Measurements from ENCODE around the gene NFE2L2. TPM values are rescaled to one million over a fixed set of nuclear protein-coding genes. Genes with fewer than 3 reads are reported as not detected.
"Not testable (repeated sequence)": the region's sequence is repeated elsewhere in the genome, so short reads cannot be mapped to it uniquely, and the experiment has no call there.

NFE2L2 gene
- total and polyA plus RNA-seq, 2 experiments from 2014 or later: 77.4 to 123 TPM

- Histone ChIP-seq H3K9ac (no peak overlapping the region), H3K36me3 (ENCODE audit: low read depth) (no peaks in the 10 kb centered on the region), H4K20me1 (ENCODE audit: insufficient read depth) (no peaks in the 10 kb centered on the region), H3K4me3 (no peak overlapping the region), H3K9me3 (ENCODE audit: low read depth) (no peaks in the 10 kb centered on the region), H2AFZ (no peak overlapping the region), H3F3A (ENCODE audit: insufficient read depth) (peaks cover 12% of the 10 kb centered on the region), H3K4me1 (ENCODE audit: insufficient read depth) (peaks cover 13% of the 10 kb centered on the region), H3K4me2 (ENCODE audit: unreplicated experiment) (no peak overlapping the region), H3K79me2 (ENCODE audit: insufficient read depth) (peaks cover 12% of the 10 kb centered on the region), H3K9me2 (ENCODE audit: insufficient read depth) (no peaks in the 10 kb centered on the region), H3K27me3 (replicated peaks; ENCODE audit: insufficient read depth) (no peaks in the 10 kb centered on the region), H3K27ac (no peak overlapping the region)
- TF ChIP-seq EZH2 (IDR thresholded peaks at IDR 0.05; ENCODE audit: insufficient read depth, poor library complexity, severe bottlenecking) (no peak), EZH2phosphoT487 (IDR thresholded peaks at IDR 0.05; ENCODE audit: insufficient read depth, low read depth) (no peak)
- WGBS, 2 experiments (ENCODE audit: low coverage in 1 of 2, low lambda C conversion rate in 2 of 2, missing lambda C conversion rate in 2 of 2): 81 to 83% methylated on average over 2 of the region's 2 CpGs
- DNase-seq: no peak
- in situ Hi-C loops (cut with MboI): no loop called here
Measured at GRCh38 chr2:177207101-177207500, 57.4 kb downstream of the NFE2L2 start.

- in situ Hi-C loops (cut with MboI): no loop called here
- no peaks in the 10 kb centered on the region for H3F3A ChIP-seq (ENCODE audit: insufficient read depth)
- no peak for DNase-seq
Measured at GRCh38 chr2:177204417-177204816, 60.1 kb downstream of the NFE2L2 start.

GRCh38 chr2:177201919-177202346 is 62.6 kb downstream of the NFE2L2 start:
- no peaks in the 10 kb centered on the region for H3K36me3 ChIP-seq (ENCODE audit: low read depth)
- no peaks in the 10 kb centered on the region for H3F3A ChIP-seq (ENCODE audit: insufficient read depth)
- H3K79me2 ChIP-seq (ENCODE audit: insufficient read depth): no peaks in the 10 kb centered on the region
- H3K27ac ChIP-seq: no peak overlapping the region
- no peaks in the 10 kb centered on the region for H3K27me3 ChIP-seq (replicated peaks; ENCODE audit: insufficient read depth)
- no peaks in the 10 kb centered on the region for H3K9me3 ChIP-seq (ENCODE audit: low read depth)
- no peak overlapping the region for H3K9ac ChIP-seq
- H2AFZ ChIP-seq: no peak overlapping the region
- TF ChIP-seq EZH2phosphoT487 (IDR thresholded peaks at IDR 0.05; ENCODE audit: insufficient read depth, low read depth) (no peak), EZH2 (IDR thresholded peaks at IDR 0.05; ENCODE audit: insufficient read depth, poor library complexity, severe bottlenecking) (no peak)
- H3K9me2 ChIP-seq (ENCODE audit: insufficient read depth): no peaks in the 10 kb centered on the region
- no peak for DNase-seq
- no peak overlapping the region for H3K4me2 ChIP-seq (ENCODE audit: unreplicated experiment)
- no peak overlapping the region for H3K4me3 ChIP-seq
- WGBS, 2 experiments (ENCODE audit: low coverage in 1 of 2, low lambda C conversion rate in 2 of 2, missing lambda C conversion rate in 2 of 2): 51 to 60% methylated on average over 3 of the region's 3 CpGs
- in situ Hi-C loops (cut with MboI): no loop called here
- H3K4me1 ChIP-seq (ENCODE audit: insufficient read depth): no peaks in the 10 kb centered on the region
- no peaks in the 10 kb centered on the region for H4K20me1 ChIP-seq (ENCODE audit: insufficient read depth)

More at GRCh38 chr2:177204417-177204816, 60.1 kb downstream of the NFE2L2 start:
- Histone ChIP-seq H3K4me3 (no peak overlapping the region), H3K27ac (no peak overlapping the region), H3K79me2 (ENCODE audit: insufficient read depth) (no peaks in the 10 kb centered on the region), H3K36me3 (ENCODE audit: low read depth) (no peaks in the 10 kb centered on the region), H2AFZ (no peak overlapping the region), H4K20me1 (ENCODE audit: insufficient read depth) (no peaks in the 10 kb centered on the region), H3K9me2 (ENCODE audit: insufficient read depth) (no peaks in the 10 kb centered on the region), H3K4me1 (ENCODE audit: insufficient read depth) (no peaks in the 10 kb centered on the region), H3K9ac (no peak overlapping the region), H3K27me3 (replicated peaks; ENCODE audit: insufficient read depth) (no peaks in the 10 kb centered on the region), H3K4me2 (ENCODE audit: unreplicated experiment) (no peak overlapping the region), H3K9me3 (ENCODE audit: low read depth) (no peaks in the 10 kb centered on the region)
- 67 to 73% methylated on average over 3 of the region's 3 CpGs for WGBS, 2 experiments (ENCODE audit: low coverage in 1 of 2, low lambda C conversion rate in 2 of 2, missing lambda C conversion rate in 2 of 2)
- no peak for TF ChIP-seq EZH2phosphoT487 (IDR thresholded peaks at IDR 0.05; ENCODE audit: insufficient read depth, low read depth)
- no peak for TF ChIP-seq EZH2 (IDR thresholded peaks at IDR 0.05; ENCODE audit: insufficient read depth, poor library complexity, severe bottlenecking)

- DNase-seq; H2AFZ ChIP-seq; H3K36me3 ChIP-seq (ENCODE audit: low read depth); H3K4me1 ChIP-seq (ENCODE audit: insufficient read depth); H3K4me2 ChIP-seq (ENCODE audit: unreplicated experiment); H3F3A ChIP-seq (ENCODE audit: insufficient read depth); H3K9me3 ChIP-seq (ENCODE audit: low read depth); H3K27me3 ChIP-seq (replicated peaks; ENCODE audit: insufficient read depth); H3K27ac ChIP-seq; H3K9me2 ChIP-seq (ENCODE audit: insufficient read depth); H3K79me2 ChIP-seq (ENCODE audit: insufficient read depth); H3K9ac ChIP-seq; in situ Hi-C loops (cut with MboI); H4K20me1 ChIP-seq (ENCODE audit: insufficient read depth); H3K4me3 ChIP-seq: not testable (repeated sequence)
- WGBS, 2 experiments (ENCODE audit: low coverage in 1 of 2, low lambda C conversion rate in 2 of 2, missing lambda C conversion rate in 2 of 2): 93 to 94% methylated on average over 7 of the region's 7 CpGs
Measured at GRCh38 chr2:177200419-177200818, 64.1 kb downstream of the NFE2L2 start.

- no peak for DNase-seq
- H3K9me2 ChIP-seq (ENCODE audit: insufficient read depth): no peaks in the 10 kb centered on the region
- no peak for TF ChIP-seq EZH2phosphoT487 (IDR thresholded peaks at IDR 0.05; ENCODE audit: insufficient read depth, low read depth)
- TF ChIP-seq EZH2 (IDR thresholded peaks at IDR 0.05; ENCODE audit: insufficient read depth, poor library complexity, severe bottlenecking): no peak
- no peaks in the 10 kb centered on the region for H3K9me3 ChIP-seq (ENCODE audit: low read depth)
- no peak overlapping the region for H3K27ac ChIP-seq
- no peaks in the 10 kb centered on the region for H3K36me3 ChIP-seq (ENCODE audit: low read depth)
- no peak overlapping the region for H2AFZ ChIP-seq
- H3K9ac ChIP-seq: no peak overlapping the region
- H3K4me2 ChIP-seq (ENCODE audit: unreplicated experiment): no peak overlapping the region
- WGBS, 2 experiments (ENCODE audit: low coverage in 1 of 2, low lambda C conversion rate in 2 of 2, missing lambda C conversion rate in 2 of 2): 38 to 52% methylated on average over 1 of the region's 1 CpG
- H3K79me2 ChIP-seq (ENCODE audit: insufficient read depth): no peaks in the 10 kb centered on the region
- in situ Hi-C loops (cut with MboI): no loop called here
- H3K4me1 ChIP-seq (ENCODE audit: insufficient read depth): no peaks in the 10 kb centered on the region
- H3K4me3 ChIP-seq: no peak overlapping the region
- no peaks in the 10 kb centered on the region for H3F3A ChIP-seq (ENCODE audit: insufficient read depth)
- H4K20me1 ChIP-seq (ENCODE audit: insufficient read depth): no peaks in the 10 kb centered on the region
- H3K27me3 ChIP-seq (replicated peaks; ENCODE audit: insufficient read depth): no peaks in the 10 kb centered on the region
Measured at GRCh38 chr2:177195194-177195593, 69.3 kb downstream of the NFE2L2 start.
